CD4-positive, alpha-beta memory T cell (primary cell): Measurements from ENCODE around the gene TMEM91. TPM values are rescaled to one million over a fixed set of nuclear protein-coding genes. Genes with fewer than 3 reads are reported as not detected.

Experiments used
- CTCF ChIA-PET: fragments of 350-600 bp; sonication (Branson Sonifier 250); formaldehyde crosslinking; loops from one replicate; lab custom pipeline; 2021; ENCODE audit warnings: inconsistent platforms; ENCODE audit not compliant: partially characterized antibody; lab: Charles Lee
- POLR2A ChIA-PET: fragments of 350-600 bp; sonication (Branson Sonifier 250); formaldehyde crosslinking; loops from one replicate; lab custom pipeline; 2021; ENCODE audit not compliant: partially characterized antibody; lab: Charles Lee
- DNase-seq, 5 donors: peaks; one replicate each; pipeline versions ENCODE4 v3.0.0 to v3.0.0-alpha.2; 2020 to 2022; ENCODE audit warnings: mixed read lengths in 1 of 5
- H3K27ac ChIP-seq: one replicate; pipeline ENCODE4 v1.7.0; 2013; ENCODE audit warnings: low read depth, low read length
- H3K27me3 ChIP-seq: 2 replicates; pipeline ENCODE4 v1.7.0; 2013; ENCODE audit warnings: mild to moderate bottlenecking, low read length, moderate library complexity; ENCODE audit not compliant: insufficient read depth
- H3K36me3 ChIP-seq: 2 replicates; pipeline ENCODE4 v1.7.0; 2013; ENCODE audit warnings: mild to moderate bottlenecking, low read length, moderate library complexity; ENCODE audit not compliant: insufficient read depth
- H3K4me1 ChIP-seq: 2 replicates; pipeline ENCODE4 v1.7.0; 2013; ENCODE audit warnings: mild to moderate bottlenecking, low read length, moderate library complexity; ENCODE audit not compliant: insufficient read depth
- H3K4me3 ChIP-seq, 2 donors: one replicate each; pipeline ENCODE4 v1.7.0; 2013; ENCODE audit warnings: low read length in 2 of 2, mild to moderate bottlenecking in 1 of 2
- H3K9me3 ChIP-seq, 2 donors: one replicate each; pipeline ENCODE4 v1.7.0; 2013; ENCODE audit warnings: low read length in 2 of 2, control low read depth in 1 of 2; ENCODE audit not compliant: control insufficient read depth in 1 of 2
- H3K27ac Mint-ChIP-seq, 7 donors: one replicate each; pipeline ENCODE4 v1.8.0; 2020 to 2021; ENCODE audit warnings: mixed read lengths in 7 of 7, mild to moderate bottlenecking in 6 of 7, inconsistent platforms in 3 of 7, moderate library complexity in 3 of 7
- H3K27me3 Mint-ChIP-seq, 2 donors: one replicate each; pipeline ENCODE4 v1.8.0; 2020 to 2021; ENCODE audit warnings: mixed read lengths in 2 of 2
- H3K36me3 Mint-ChIP-seq, 2 donors: one replicate each; pipeline ENCODE4 v1.8.0; 2020 to 2021; ENCODE audit warnings: mixed read lengths in 2 of 2, inconsistent platforms in 1 of 2, mild to moderate bottlenecking in 1 of 2
- H3K4me1 Mint-ChIP-seq, 4 donors: one replicate each; pipeline ENCODE4 v1.8.0; 2020 to 2021; ENCODE audit warnings: mixed read lengths in 4 of 4, mild to moderate bottlenecking in 1 of 4
- H3K4me3 Mint-ChIP-seq, 8 donors: one replicate each; pipeline ENCODE4 v1.8.0; 2020 to 2021; ENCODE audit warnings: mixed read lengths in 8 of 8, mild to moderate bottlenecking in 7 of 8, moderate library complexity in 6 of 8, inconsistent platforms in 3 of 8
- H3K9me3 Mint-ChIP-seq, 8 donors: one replicate each; pipeline ENCODE4 v1.8.0; 2020 to 2021; ENCODE audit warnings: mixed read lengths in 8 of 8, mild to moderate bottlenecking in 5 of 8, inconsistent platforms in 3 of 8, moderate library complexity in 1 of 8
- intact Hi-C: fragments of 100-400 bp; cut with micrococcal nuclease; formaldehyde crosslinking; loops from one replicate; pipeline ENCODE4 v1.15.1; 2023
- polyA plus RNA-seq, 2 donors: library from polyadenylated mRNA; unstranded; fragments of 300-500 nt; fragmentation: Illumina TruSeq; gene quantifications; one replicate each; pipeline ENCODE4 v1.2.3, GENCODE V29; 2021
- total RNA-seq, 2 experiments: library from RNA; stranded (reverse); gene quantifications; one replicate each; pipeline ENCODE4 v1.2.3, GENCODE V29; 2021

TMEM91 gene
- total and polyA plus RNA-seq, 4 experiments from 2014 or later: 4.8 to 16.1 (median 9.6) TPM

- ChIA-PET POLR2A (interaction anchor here (0.9 to 13.8 kb wide), 6 partner anchors 8 to 91 kb away, joined by 3 to 273 read pairs (median 160); partner anchors contain the start of genes B9D2, CCDC97 and HNRNPUL1), CTCF (interaction anchor here (0.6 to 3.4 kb wide), 11 partner anchors 9 to 151 kb away, joined by 3 to 30 read pairs (median 5); partner anchors contain the start of gene B9D2)
- Mint-ChIP-seq H3K27me3 (no peaks in the 10 kb centered on the region), H3K4me3 (peak overlapping the region in 7 of 8 donors; percentile 39 to 79 (median 64)), H3K27ac (peak overlapping the region; percentile 68 to 94 (median 89)), H3K9me3 (peaks cover 0 to 6% (median 0%) of the 10 kb centered on the region in 8 donors), H3K36me3 (peaks cover 0 to 30% of the 10 kb centered on the region in 2 donors), H3K4me1 (peaks cover 39 to 69% (median 53%) of the 10 kb centered on the region in 4 donors)
- DNase-seq: no peak
- peak overlapping the region; percentile 40 for H3K27ac ChIP-seq
- no peak overlapping the region for H3K4me3 ChIP-seq
- no peaks in the 10 kb centered on the region for H3K36me3 ChIP-seq
- no peaks in the 10 kb centered on the region for H3K9me3 ChIP-seq
- H3K4me1 ChIP-seq: peaks cover 58% of the 10 kb centered on the region
- H3K27me3 ChIP-seq: no peaks in the 10 kb centered on the region
- intact Hi-C loops: loop anchor here (2.0 kb wide), 1 partner anchor 86 kb away; no protein-coding TSS in a partner anchor
These were observed 21.3 kb upstream of the TMEM91 start for GRCh38 chr19:41355035-41355434.

GRCh38 chr19:41355802-41356201, 20.5 kb upstream of the TMEM91 start:
- H3K27me3 Mint-ChIP-seq: no peaks in the 10 kb centered on the region
- POLR2A ChIA-PET: interaction anchor here (0.9 to 13.8 kb wide), 6 partner anchors 8 to 193 kb away, joined by 3 to 273 read pairs (median 160); partner anchors contain the start of genes B9D2, CCDC97 and HNRNPUL1
- H3K27ac Mint-ChIP-seq: peak overlapping the region; percentile 68 to 95 (median 91)

GRCh38 chr19:41356984-41357739, 19.2 kb upstream of the TMEM91 start:
- no peaks in the 10 kb centered on the region for H3K27me3 Mint-ChIP-seq
- H3K4me1 Mint-ChIP-seq: peaks cover 35 to 66% (median 46%) of the 10 kb centered on the region in 4 donors
- intact Hi-C loops: no loop called here
- peak in 2 of 5 donors; percentile 32 to 46 for DNase-seq
- Histone ChIP-seq H3K4me1 (peaks cover 50% of the 10 kb centered on the region), H3K9me3 (no peaks in the 10 kb centered on the region), H3K36me3 (no peaks in the 10 kb centered on the region), H3K4me3 (no peak overlapping the region), H3K27ac (peak overlapping the region; percentile 50), H3K27me3 (no peaks in the 10 kb centered on the region)
- peaks cover 0 to 2% (median 0%) of the 10 kb centered on the region in 8 donors for H3K9me3 Mint-ChIP-seq
- POLR2A ChIA-PET: interaction anchor here (0.5 to 13.8 kb wide), 10 partner anchors 6 to 192 kb away, joined by 3 to 273 read pairs (median 4); partner anchors contain the start of genes B9D2, CCDC97 and HNRNPUL1
- H3K36me3 Mint-ChIP-seq: peaks cover 0 to 18% of the 10 kb centered on the region in 2 donors
- peak overlapping the region; percentile 86 to 95 (median 93) for H3K27ac Mint-ChIP-seq
- CTCF ChIA-PET: interaction anchor here (0.8 to 3.4 kb wide), 9 partner anchors 16 to 505 kb away, joined by 3 to 19 read pairs (median 4); no protein-coding TSS in a partner anchor
- peak overlapping the region; percentile 20 to 87 (median 78) for H3K4me3 Mint-ChIP-seq

More at GRCh38 chr19:41355802-41356201, 20.5 kb upstream of the TMEM91 start:
- H3K36me3 Mint-ChIP-seq: peaks cover 0 to 28% of the 10 kb centered on the region in 2 donors
- peaks cover 0 to 6% (median 0%) of the 10 kb centered on the region in 8 donors for H3K9me3 Mint-ChIP-seq
- Histone ChIP-seq H3K4me3 (no peak overlapping the region), H3K4me1 (peaks cover 50% of the 10 kb centered on the region), H3K27ac (peak overlapping the region; percentile 40), H3K9me3 (no peaks in the 10 kb centered on the region), H3K36me3 (no peaks in the 10 kb centered on the region), H3K27me3 (no peaks in the 10 kb centered on the region)
- H3K4me1 Mint-ChIP-seq: peaks cover 37 to 66% (median 50%) of the 10 kb centered on the region in 4 donors
- H3K4me3 Mint-ChIP-seq: peak overlapping the region in 7 of 8 donors; percentile 51 to 79 (median 64)
- CTCF ChIA-PET: interaction anchor here (1.0 to 3.4 kb wide), 14 partner anchors 8 to 151 kb away, joined by 3 to 30 read pairs (median 4); partner anchors contain the start of gene B9D2
- intact Hi-C loops: loop anchor here (2.0 kb wide), 1 partner anchor 85 kb away; no protein-coding TSS in a partner anchor
- DNase-seq: no peak

- Histone ChIP-seq H3K4me3 (no peak overlapping the region), H3K27me3 (no peaks in the 10 kb centered on the region), H3K4me1 (peaks cover 55% of the 10 kb centered on the region), H3K9me3 (no peaks in the 10 kb centered on the region), H3K36me3 (no peaks in the 10 kb centered on the region), H3K27ac (peak overlapping the region; percentile 22)
- H3K4me3 Mint-ChIP-seq: peak overlapping the region; percentile 20 to 84 (median 60)
- H3K27me3 Mint-ChIP-seq: no peaks in the 10 kb centered on the region
- H3K4me1 Mint-ChIP-seq: peaks cover 40 to 71% (median 51%) of the 10 kb centered on the region in 4 donors
- DNase-seq: no peak
- H3K36me3 Mint-ChIP-seq: peaks cover 0 to 19% of the 10 kb centered on the region in 2 donors
- CTCF ChIA-PET: interaction anchor here (0.9 to 3.4 kb wide), 3 partner anchors 49 to 153 kb away, joined by 4 to 19 read pairs (median 5); no protein-coding TSS in a partner anchor
- POLR2A ChIA-PET: interaction anchor here (0.5 to 13.8 kb wide), 9 partner anchors 15 to 191 kb away, joined by 3 to 273 read pairs (median 4); partner anchors contain the start of genes CCDC97 and HNRNPUL1
- H3K9me3 Mint-ChIP-seq: peaks cover 0 to 2% (median 0%) of the 10 kb centered on the region in 8 donors
- H3K27ac Mint-ChIP-seq: peak overlapping the region; percentile 65 to 95 (median 89)
- intact Hi-C loops: no loop called here
These were observed 18.6 kb upstream of the TMEM91 start for GRCh38 chr19:41357746-41358145.

- H3K4me3 Mint-ChIP-seq: peak overlapping the region in 3 of 8 donors; percentile 17 to 48 (median 46)
- CTCF ChIA-PET: interaction anchor here (0.8 kb wide), 1 partner anchor 52 kb away, joined by 4 read pairs; no protein-coding TSS in a partner anchor
- peaks cover 62% of the 10 kb centered on the region for H3K4me1 ChIP-seq
These were observed 16.6 kb upstream of the TMEM91 start for GRCh38 chr19:41359741-41360140.

GRCh38 chr19:41362143-41362847, 14.0 kb upstream of the TMEM91 start:
- H3K27ac ChIP-seq: peak overlapping the region; percentile 99
- no peaks in the 10 kb centered on the region for H3K36me3 ChIP-seq
- no peak for DNase-seq
- Mint-ChIP-seq H3K36me3 (peaks cover 0 to 12% of the 10 kb centered on the region in 2 donors), H3K4me3 (peak overlapping the region in 6 of 8 donors; percentile 17 to 98 (median 94)), H3K4me1 (peaks cover 26 to 59% (median 36%) of the 10 kb centered on the region in 4 donors), H3K27ac (peak overlapping the region; percentile 97 to 100 (median 100)), H3K9me3 (no peaks in the 10 kb centered on the region), H3K27me3 (no peaks in the 10 kb centered on the region)
- H3K9me3 ChIP-seq: no peaks in the 10 kb centered on the region
- POLR2A ChIA-PET: interaction anchor here (0.6 to 6.3 kb wide), 8 partner anchors 10 to 948 kb away, joined by 3 to 184 read pairs (median 13); partner anchors contain the start of genes B3GNT8, CCDC97, HNRNPUL1 and TGFB1
- CTCF ChIA-PET: interaction anchor here (4.1 to 4.9 kb wide), 2 partner anchors 7 to 10 kb away, joined by 30 to 48 read pairs; no protein-coding TSS in a partner anchor
- peaks cover 39% of the 10 kb centered on the region for H3K4me1 ChIP-seq
- no peak overlapping the region for H3K4me3 ChIP-seq
- no peaks in the 10 kb centered on the region for H3K27me3 ChIP-seq
- intact Hi-C loops: no loop called here

More at GRCh38 chr19:41359741-41360140, 16.6 kb upstream of the TMEM91 start:
- POLR2A ChIA-PET: interaction anchor here (13.8 kb wide), 1 partner anchor 95 kb away, joined by 217 read pairs; the partner anchor contains the start of gene HNRNPUL1
- Mint-ChIP-seq H3K36me3 (peaks cover 0 to 20% of the 10 kb centered on the region in 2 donors), H3K9me3 (peaks cover 0 to 2% (median 0%) of the 10 kb centered on the region in 8 donors), H3K27me3 (no peaks in the 10 kb centered on the region), H3K4me1 (peaks cover 45 to 81% (median 57%) of the 10 kb centered on the region in 4 donors), H3K27ac (peak overlapping the region in 5 of 7 donors; percentile 22 to 78 (median 67))
- DNase-seq: no peak
- Histone ChIP-seq H3K9me3 (no peaks in the 10 kb centered on the region), H3K4me3 (no peak overlapping the region), H3K27me3 (no peaks in the 10 kb centered on the region), H3K27ac (no peak overlapping the region), H3K36me3 (no peaks in the 10 kb centered on the region)
- intact Hi-C loops: no loop called here
